Measurements from ENCODE around the gene POTEI.
"Not testable (repeated sequence)": the region's sequence is repeated elsewhere in the genome, so short reads cannot be mapped to it uniquely, and the experiment has no call there.

The POTEI gene

GRCh38 chr2:130509228-130509627 is at the start of gene POTEI:
TSS of gene POTEI (minus strand) at chr2:130509328. CDS start at chr2:130509235, 93 bp downstream.
- DNase-seq (ENCODE audit: extremely low read depth in 1 of 2, low read depth in 1 of 2): not testable (repeated sequence)

GRCh38 chr2:130556441-130556840 is 47.3 kb upstream of the POTEI start:
- not testable (repeated sequence) for DNase-seq (ENCODE audit: extremely low read depth in 1 of 2, low read depth in 1 of 2)

DNA sequence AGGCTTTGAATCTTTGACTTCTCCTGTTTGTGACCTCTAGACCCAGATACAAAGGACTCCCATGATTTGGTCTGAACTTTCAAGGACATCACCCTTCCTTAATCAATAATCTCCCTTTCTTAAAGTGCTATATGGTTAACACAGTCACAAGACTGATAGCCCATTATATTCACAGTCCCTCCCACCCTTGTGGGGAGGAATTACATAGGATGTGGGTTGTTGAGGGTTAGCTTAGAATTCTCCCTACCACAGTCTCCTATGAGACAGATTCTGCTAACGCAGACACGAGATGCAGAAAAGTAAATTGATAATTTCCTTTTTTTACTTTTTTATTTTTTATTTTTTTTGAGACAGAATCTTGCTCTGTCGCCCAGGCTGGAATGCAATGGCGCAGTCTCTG is 45.0 kb upstream of the POTEI start:
- DNase-seq (ENCODE audit: extremely low read depth in 1 of 2, low read depth in 1 of 2): not testable (repeated sequence)

DNA sequence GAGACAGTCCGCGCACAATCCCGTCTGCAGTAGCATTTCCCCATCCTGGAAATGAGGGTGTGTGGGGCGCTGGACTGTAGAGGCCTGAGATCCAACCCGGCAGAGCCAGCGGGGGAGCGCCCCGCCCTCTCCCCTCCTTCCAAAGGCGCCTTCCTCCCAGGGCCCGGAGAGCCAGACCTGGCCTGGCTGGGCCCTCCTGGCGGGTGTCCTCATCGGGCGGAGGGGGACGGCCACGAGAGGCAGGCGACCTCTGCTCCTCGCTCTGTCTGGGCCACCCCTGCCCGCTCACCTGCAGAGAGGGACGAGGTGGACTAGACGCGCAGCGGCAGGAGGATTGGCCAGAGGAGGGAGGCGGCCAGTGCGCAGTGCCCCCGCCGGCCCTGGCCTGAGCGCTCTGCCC is 40.3 kb upstream of the POTEI start:
- DNase-seq (ENCODE audit: extremely low read depth in 1 of 2, low read depth in 1 of 2): not testable (repeated sequence)

GRCh38 chr2:130548418-130548817 is 39.3 kb upstream of the POTEI start:
- not testable (repeated sequence) for DNase-seq (ENCODE audit: extremely low read depth in 1 of 2, low read depth in 1 of 2)

DNA sequence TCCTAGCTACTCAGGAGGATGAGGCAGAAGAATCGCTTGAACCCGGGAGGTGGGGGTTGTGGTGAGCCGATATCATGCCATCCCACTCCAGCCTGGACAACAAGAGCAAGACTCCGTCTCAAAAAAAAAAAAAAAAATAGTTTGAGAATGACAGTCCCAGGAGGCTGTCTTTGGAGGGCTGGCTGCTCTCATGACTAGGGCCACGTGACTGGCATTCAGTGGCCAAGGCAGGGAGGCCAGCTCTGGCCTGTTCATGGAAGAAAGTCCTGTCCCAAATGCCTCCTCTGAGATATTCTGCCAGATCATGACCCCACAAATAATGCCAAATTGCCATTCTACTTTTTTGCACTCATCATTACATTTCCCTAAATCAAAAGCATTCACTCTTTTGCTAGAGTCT is 35.9 kb upstream of the POTEI start:
- not testable (repeated sequence) for DNase-seq (ENCODE audit: extremely low read depth in 1 of 2, low read depth in 1 of 2)

GRCh38 chr2:130543785-130544528 is 34.8 kb upstream of the POTEI start:
- DNase-seq (ENCODE audit: extremely low read depth in 1 of 2, low read depth in 1 of 2): not testable (repeated sequence)

- DNase-seq (ENCODE audit: extremely low read depth in 1 of 2, low read depth in 1 of 2): not testable (repeated sequence)
Measured at GRCh38 chr2:130542789-130543188, 33.7 kb upstream of the POTEI start.

DNA sequence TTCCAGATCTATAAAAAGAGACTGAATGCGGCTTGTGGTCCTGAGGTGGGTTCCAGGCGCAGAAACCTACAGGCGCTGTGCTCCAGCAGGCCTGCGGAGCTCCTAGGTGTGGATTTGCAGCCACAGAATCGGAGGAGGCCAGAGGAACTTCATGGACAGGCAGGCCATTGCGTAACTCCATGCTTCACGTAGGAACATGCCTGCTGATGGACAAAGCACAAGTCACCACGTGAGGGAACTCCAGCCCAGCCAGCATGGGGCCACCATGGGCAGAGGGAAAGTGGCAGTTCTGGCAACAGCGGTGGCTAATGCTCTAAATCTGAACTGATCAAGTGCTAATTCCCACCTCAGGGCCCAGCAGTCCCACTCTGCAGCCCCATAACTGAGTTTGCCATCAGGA is 29.1 kb upstream of the POTEI start:
- DNase-seq (ENCODE audit: extremely low read depth in 1 of 2, low read depth in 1 of 2): not testable (repeated sequence)

- not testable (repeated sequence) for DNase-seq (ENCODE audit: extremely low read depth in 1 of 2, low read depth in 1 of 2)
Measured at GRCh38 chr2:130536654-130537053, 27.5 kb upstream of the POTEI start.

- DNase-seq (ENCODE audit: extremely low read depth in 1 of 2, low read depth in 1 of 2): not testable (repeated sequence)
Measured at GRCh38 chr2:130531672-130532071, 22.5 kb upstream of the POTEI start.

DNA sequence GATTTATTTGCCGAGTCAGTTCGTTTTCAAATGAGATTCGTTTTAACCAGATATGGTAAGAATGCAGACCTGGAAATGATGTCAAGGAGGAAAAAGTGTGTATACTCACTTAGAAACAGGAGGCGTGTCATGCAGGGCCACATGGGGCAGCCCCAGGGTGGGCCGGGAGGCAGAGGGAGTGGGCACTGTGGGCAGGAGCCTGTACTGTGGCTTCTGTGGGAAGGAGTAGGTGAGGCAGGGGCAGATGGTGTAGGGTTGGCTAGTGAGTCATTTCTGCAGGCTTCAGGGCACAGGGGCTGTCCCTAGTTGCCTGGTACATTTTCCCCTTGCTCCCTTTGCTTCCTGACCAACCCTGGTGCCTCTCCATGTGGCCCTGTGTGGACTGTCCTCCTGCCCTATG is 22.1 kb upstream of the POTEI start:
- DNase-seq (ENCODE audit: extremely low read depth in 1 of 2, low read depth in 1 of 2): not testable (repeated sequence)

DNA sequence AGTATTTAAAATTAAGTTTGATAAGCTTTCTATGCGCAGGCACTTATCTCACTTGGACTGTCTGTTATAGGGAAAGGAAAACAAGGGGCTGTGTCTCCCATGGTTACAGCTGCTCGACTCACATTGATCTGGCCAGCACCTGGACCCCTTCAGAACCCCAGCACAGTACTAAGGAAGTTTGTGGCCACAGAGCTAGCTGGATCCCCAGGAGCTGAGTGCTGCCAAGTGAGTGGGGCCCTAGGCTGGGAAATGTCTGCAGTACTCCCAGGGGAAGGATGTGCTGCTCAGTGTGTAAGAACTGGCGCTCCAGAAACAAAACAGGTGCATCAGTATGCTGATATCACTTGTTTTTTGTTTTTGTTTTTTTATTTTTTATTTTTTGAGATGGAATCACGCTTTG is 21.1 kb upstream of the POTEI start:
- DNase-seq (ENCODE audit: extremely low read depth in 1 of 2, low read depth in 1 of 2): not testable (repeated sequence)

DNA sequence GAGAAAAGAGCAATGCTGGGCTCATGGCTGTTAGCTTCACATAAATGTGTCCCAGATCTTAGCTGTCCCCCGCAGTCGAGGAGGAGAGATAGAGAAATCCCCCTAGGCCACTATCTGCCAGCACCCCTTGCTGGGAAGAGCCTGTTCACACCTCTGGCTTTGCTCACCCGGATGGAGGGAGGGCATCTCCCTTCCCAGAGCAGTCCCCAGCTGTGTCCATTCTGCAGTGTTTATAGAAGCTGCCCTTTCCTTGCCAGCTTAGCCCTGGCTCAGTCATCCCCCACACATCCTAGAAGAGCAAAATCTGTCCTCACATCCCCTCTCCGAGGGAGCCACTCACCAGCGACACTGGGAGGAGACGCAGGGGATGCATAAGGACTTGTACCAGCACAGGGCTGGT is 20.4 kb upstream of the POTEI start:
- not testable (repeated sequence) for DNase-seq (ENCODE audit: extremely low read depth in 1 of 2, low read depth in 1 of 2)

- not testable (repeated sequence) for DNase-seq (ENCODE audit: extremely low read depth in 1 of 2, low read depth in 1 of 2)
Measured at GRCh38 chr2:130527365-130527967, 18.3 kb upstream of the POTEI start.

DNA sequence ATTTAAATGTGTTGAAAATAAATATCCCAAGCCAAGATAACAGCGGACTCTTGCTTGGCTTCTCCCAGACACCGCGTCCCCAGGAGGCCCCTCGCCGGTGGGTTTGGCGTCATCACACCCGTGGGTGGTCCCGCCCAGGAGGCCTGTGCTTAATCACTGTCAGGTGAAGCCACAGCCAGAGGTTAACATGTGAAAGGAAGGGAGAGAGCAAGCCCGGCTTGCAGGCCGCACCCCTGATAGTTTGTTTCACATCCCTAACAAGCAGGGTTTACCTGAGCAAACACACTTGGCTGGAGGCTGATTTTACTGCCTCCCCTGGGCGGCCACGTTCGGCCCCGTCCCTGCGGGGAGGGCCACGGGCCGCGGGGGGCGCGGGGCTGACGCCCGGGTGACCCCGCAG is 13.3 kb upstream of the POTEI start:
- DNase-seq (ENCODE audit: extremely low read depth in 1 of 2, low read depth in 1 of 2): not testable (repeated sequence)

GRCh38 chr2:130520992-130521391 is 11.9 kb upstream of the POTEI start, which contains the start of gene CFC1B:
TSS of gene CFC1B (plus strand) at chr2:130521222. CDS start at chr2:130521485, 263 bp downstream.
- DNase-seq (ENCODE audit: extremely low read depth in 1 of 2, low read depth in 1 of 2): not testable (repeated sequence)

DNA sequence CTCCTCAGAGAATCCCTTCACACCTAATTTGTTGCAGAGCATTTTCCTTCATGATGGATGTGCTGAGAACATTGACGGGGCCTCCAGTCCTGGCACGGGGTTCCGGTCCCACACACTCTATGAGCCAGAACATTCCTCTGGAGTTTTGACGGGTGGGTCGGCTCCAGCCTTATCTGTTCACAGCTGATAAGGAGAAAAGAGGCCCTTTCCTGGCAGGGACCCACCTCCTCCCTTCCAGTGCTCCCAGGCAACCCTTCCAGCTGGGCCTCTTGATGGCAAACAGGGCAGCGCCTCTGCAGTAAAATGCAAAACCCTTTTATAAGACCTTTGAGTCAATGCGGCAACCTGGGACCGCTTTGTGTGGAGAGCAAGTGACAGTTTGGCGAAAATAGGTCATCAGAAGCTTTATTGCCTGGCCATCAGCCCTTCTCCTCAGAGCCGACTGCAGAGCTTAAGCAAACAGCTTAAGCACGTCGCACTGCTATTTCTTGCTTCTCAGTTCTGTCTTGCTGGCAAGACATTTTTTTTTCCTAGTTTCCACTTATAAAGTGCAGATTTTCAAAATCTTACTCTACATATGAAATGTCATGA is 9.5 kb upstream of the POTEI start:
- DNase-seq (ENCODE audit: extremely low read depth in 1 of 2, low read depth in 1 of 2): not testable (repeated sequence)

DNA sequence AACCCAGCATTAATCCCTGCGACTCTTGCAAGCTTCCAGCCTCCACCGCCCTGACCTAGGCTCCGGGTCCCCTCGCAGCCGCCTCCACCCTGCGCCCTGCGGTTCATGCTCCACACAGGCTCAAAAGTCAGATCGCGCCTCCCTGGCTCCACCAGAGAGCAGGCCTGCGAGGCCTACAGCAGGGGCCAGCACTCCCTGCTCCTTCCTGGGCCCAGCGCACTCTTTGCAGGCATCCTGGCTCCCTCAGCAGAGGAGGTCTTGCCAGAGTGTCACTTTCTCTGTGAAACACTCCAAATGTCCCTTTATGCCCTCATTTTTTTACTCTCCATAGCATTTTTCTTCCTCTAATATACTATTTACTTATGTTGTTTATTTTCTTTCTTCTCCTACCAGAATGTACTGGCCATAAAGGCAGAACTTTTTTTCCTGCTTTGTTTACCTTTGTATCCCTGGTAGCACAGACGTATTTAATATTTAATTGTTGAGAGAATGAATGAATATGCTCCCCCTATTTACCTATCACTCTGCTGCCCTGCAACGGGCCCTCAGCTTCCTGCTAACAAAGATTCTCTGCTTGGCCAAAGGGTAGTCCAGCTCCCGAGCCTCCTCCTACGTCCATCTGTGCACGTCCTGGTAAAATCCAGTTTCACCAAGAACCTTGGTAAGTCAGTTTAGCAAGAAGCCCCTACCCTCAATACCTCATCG is 2.8 kb upstream of the POTEI start:
- DNase-seq (ENCODE audit: extremely low read depth in 1 of 2, low read depth in 1 of 2): not testable (repeated sequence)

- DNase-seq (ENCODE audit: extremely low read depth in 1 of 2, low read depth in 1 of 2): not testable (repeated sequence)
Measured at GRCh38 chr2:130510807-130511746, 1.9 kb upstream of the POTEI start.

All from activated CD8-positive, alpha-beta memory T cell treated with anti-CD3 and anti-CD28 coated beads for 1 hour (primary cell).